CD14-positive monocyte (primary cell): Measurements from ENCODE around the gene FCRL1. TPM values are rescaled to one million over a fixed set of nuclear protein-coding genes. Genes with fewer than 3 reads are reported as not detected.
A peak's percentile ranks its signal among the peaks of the same experiment; 100 is the strongest.

Experiments
- DNase-seq, 3 donors: peaks; one replicate each; pipeline ENCODE4 v3.0.0-alpha.2; 2011 to 2022
- H2AFZ ChIP-seq: 2 replicates; pipeline ENCODE4 v1.6.0; 2012; ENCODE audit warnings: mild to moderate bottlenecking, low read depth, low read length, inconsistent platforms; ENCODE audit not compliant: insufficient read depth, poor library complexity, severe bottlenecking
- H3K27ac ChIP-seq, 2 donors: 1 replicate in 1 of 2; 2 replicates in 1 of 2; pipeline ENCODE4 v1.5.1; 2012 to 2013; ENCODE audit warnings: low read length in 2 of 2, control low read depth in 1 of 2, inconsistent platforms in 1 of 2, low read depth in 1 of 2, mild to moderate bottlenecking in 1 of 2
- H3K27me3 ChIP-seq, 2 donors: one replicate each; pipeline versions ENCODE4 v1.6.0 to v1.6.1; 2011 to 2013; ENCODE audit warnings: low read length in 2 of 2; ENCODE audit not compliant: control insufficient read depth in 2 of 2, insufficient read depth in 2 of 2
- H3K36me3 ChIP-seq, 2 donors: replicated peaks in 1 of 2; 1 replicate in 1 of 2; 2 replicates in 1 of 2; pipeline versions ENCODE4 v1.5.1 to v1.6.1; 2012 to 2013; ENCODE audit warnings: low read length in 2 of 2, control low read depth in 1 of 2, inconsistent platforms in 1 of 2, mild to moderate bottlenecking in 1 of 2; ENCODE audit not compliant: insufficient read depth in 2 of 2, control insufficient read depth in 1 of 2
- H3K4me1 ChIP-seq, 2 donors: 1 replicate in 1 of 2; 2 replicates in 1 of 2; pipeline versions ENCODE4 v1.5.1 to v1.6.1; 2012 to 2013; ENCODE audit warnings: low read length in 2 of 2, control low read depth in 1 of 2, inconsistent platforms in 1 of 2, mild to moderate bottlenecking in 1 of 2, moderate library complexity in 1 of 2; ENCODE audit not compliant: insufficient read depth in 2 of 2, control insufficient read depth in 1 of 2
- H3K4me2 ChIP-seq: replicated peaks from 2 replicates; pipeline ENCODE3; 2012; ENCODE audit warnings: low read length, moderate library complexity, mild to moderate bottlenecking; ENCODE audit not compliant: poor library complexity, severe bottlenecking; ENCODE audit errors: extremely low read depth
- H3K4me3 ChIP-seq, 3 experiments: fragments of 200-600 bp in 1 of 3; sonication (generic) in 1 of 3; replicated peaks in 1 of 3; 1 replicate in 2 of 3; 2 replicates in 1 of 3; pipeline ENCODE4 v1.5.1; 2011 to 2013; ENCODE audit warnings: low read length in 3 of 3, mild to moderate bottlenecking in 3 of 3, control low read depth in 2 of 3, low read depth in 2 of 3, inconsistent platforms in 1 of 3, moderate library complexity in 1 of 3
- H3K79me2 ChIP-seq: 2 replicates; pipeline ENCODE4 v1.6.0; 2012; ENCODE audit warnings: mild to moderate bottlenecking, control low read depth, inconsistent platforms, low read length, moderate library complexity; ENCODE audit not compliant: insufficient read depth
- H3K9ac ChIP-seq: 2 replicates; pipeline ENCODE4 v1.6.0; 2017; ENCODE audit warnings: low read length, mild to moderate bottlenecking; ENCODE audit not compliant: insufficient read depth, poor library complexity, severe bottlenecking
- H3K9me3 ChIP-seq, 2 donors: replicated peaks in 1 of 2; 1 replicate in 1 of 2; 2 replicates in 1 of 2; pipeline versions ENCODE4 v1.5.1 to v1.6.1; 2012 to 2013; ENCODE audit warnings: low read length in 2 of 2, control low read depth in 1 of 2; ENCODE audit not compliant: control insufficient read depth in 1 of 2, insufficient read depth in 1 of 2
- H4K20me1 ChIP-seq: 2 replicates; pipeline ENCODE4 v1.6.0; 2012; ENCODE audit warnings: mild to moderate bottlenecking, low read length, control low read depth, moderate library complexity; ENCODE audit not compliant: insufficient read depth
- H3K27ac Mint-ChIP-seq, 7 donors: one replicate each; pipeline ENCODE4 v1.8.0; 2020; ENCODE audit warnings: mild to moderate bottlenecking in 7 of 7, mixed read lengths in 7 of 7, moderate library complexity in 6 of 7, inconsistent platforms in 2 of 7
- H3K27me3 Mint-ChIP-seq, 3 donors: one replicate each; pipeline ENCODE4 v1.8.0; 2021 to 2022; ENCODE audit warnings: low read depth in 3 of 3, mild to moderate bottlenecking in 3 of 3, mixed read lengths in 3 of 3, moderate library complexity in 3 of 3, inconsistent platforms in 1 of 3
- H3K36me3 Mint-ChIP-seq, 2 donors: one replicate each; pipeline ENCODE4 v1.8.0; 2020; ENCODE audit warnings: mixed read lengths in 2 of 2, inconsistent platforms in 1 of 2, mild to moderate bottlenecking in 1 of 2
- H3K4me1 Mint-ChIP-seq: one replicate; pipeline ENCODE4 v1.8.0; 2020; ENCODE audit warnings: mild to moderate bottlenecking, mixed read lengths
- H3K4me3 Mint-ChIP-seq, 2 donors: one replicate each; pipeline ENCODE4 v1.8.0; 2020; ENCODE audit warnings: mild to moderate bottlenecking in 2 of 2, mixed read lengths in 2 of 2, moderate library complexity in 1 of 2
- H3K9me3 Mint-ChIP-seq, 7 donors: one replicate each; pipeline ENCODE4 v1.8.0; 2020 to 2022; ENCODE audit warnings: mixed read lengths in 7 of 7, mild to moderate bottlenecking in 6 of 7, moderate library complexity in 6 of 7, inconsistent platforms in 2 of 7
- WGBS: methylation state at CpG from one replicate; pipeline ENCODE4 v1.1.5; 2013; ENCODE audit warnings: missing lambda C conversion rate; ENCODE audit not compliant: insufficient coverage; 5-methylcytosine and 5-hydroxymethylcytosine counted together
- intact Hi-C, 2 donors: fragments of 100-400 bp; cut with micrococcal nuclease; formaldehyde crosslinking; loops; one replicate each; pipeline versions ENCODE4 v1.15.0 to v1.15.1; 2023
- polyA plus RNA-seq, 3 donors: library from polyadenylated mRNA; depleted of rRNA in 1 of 3; unstranded in 2 of 3; stranded (reverse) in 1 of 3; fragments of 300-500 nt in 2 of 3; fragments of >200 nt in 1 of 3; fragmentation: Illumina TruSeq in 2 of 3; gene quantifications; 1 replicate in 2 of 3; 2 replicates in 1 of 3; pipeline ENCODE4 v1.2.3, GENCODE V29; 2012 to 2021
- TF ChIP-seq, protein P1 (sequence below): fragments of 200-600 bp; IDR thresholded peaks from one replicate; pipeline ENCODE4 v1.8.0; 2022; ENCODE audit warnings: antibody characterized with exemption, mild to moderate bottlenecking

Gene FCRL1
- polyA plus RNA-seq, 3 donors: 0.16 to 2.1 (median 0.16) TPM

DNA sequence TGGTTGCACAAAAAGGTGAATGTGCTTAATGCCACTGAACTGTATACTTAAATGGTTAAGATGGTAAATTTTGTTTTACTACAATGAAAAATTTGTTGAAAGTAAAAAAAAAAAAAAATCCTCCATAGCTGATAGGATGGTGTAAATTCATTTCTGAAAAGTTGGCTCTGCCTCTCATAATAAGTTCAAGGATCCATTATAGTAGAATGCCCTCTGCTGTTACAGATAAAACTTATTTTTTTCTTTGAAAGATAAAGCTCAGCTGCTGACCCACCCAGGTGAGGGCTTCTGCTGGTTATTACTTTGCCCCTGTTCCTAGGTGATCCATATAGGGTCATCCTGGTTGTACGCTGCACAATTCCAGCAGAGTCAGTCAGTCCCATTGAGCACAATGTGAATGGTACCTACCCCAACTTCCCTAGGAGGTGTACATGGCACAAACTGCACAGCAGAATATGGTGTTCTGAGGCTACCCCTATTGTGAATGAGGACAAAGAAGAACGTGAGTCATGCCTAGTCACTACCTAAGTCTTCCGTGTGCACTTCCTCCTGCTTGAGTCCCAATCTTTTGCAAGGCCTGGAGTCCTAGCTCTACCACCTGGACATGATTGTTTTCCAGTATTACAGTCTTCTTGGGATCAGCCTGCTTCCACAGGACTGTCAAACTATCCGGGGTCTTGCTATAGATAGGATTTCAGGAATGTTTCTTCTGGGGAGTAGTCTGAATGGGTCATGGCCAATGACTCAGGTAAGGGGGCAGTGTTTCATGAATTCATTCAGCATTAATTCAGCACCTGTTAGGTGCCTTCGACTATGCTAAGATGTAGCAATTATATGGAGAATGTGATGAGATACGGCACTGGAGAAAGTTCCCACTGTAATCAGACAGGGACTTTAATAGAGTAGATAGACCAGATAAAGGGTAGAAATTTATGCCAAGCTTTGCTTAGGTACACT is 42.5 kb upstream of the FCRL1 start:
- 83% methylated on average over 5 of the region's 6 CpGs for WGBS
- no peak overlapping the region for H2AFZ ChIP-seq
- Mint-ChIP-seq H3K4me3 (no peak overlapping the region), H3K36me3 (no peaks in the 10 kb centered on the region), H3K4me1 (peaks cover 3% of the 10 kb centered on the region), H3K9me3 (peaks cover 0 to 4% (median 0%) of the 10 kb centered on the region in 7 donors), H3K27me3 (peaks cover 0 to 11% (median 1%) of the 10 kb centered on the region in 3 donors), H3K27ac (no peak overlapping the region)
- H3K4me2 ChIP-seq: no peak overlapping the region
- DNase-seq: peak in 1 of 3 donors; percentile 17
- TF ChIP-seq, protein P1, sequence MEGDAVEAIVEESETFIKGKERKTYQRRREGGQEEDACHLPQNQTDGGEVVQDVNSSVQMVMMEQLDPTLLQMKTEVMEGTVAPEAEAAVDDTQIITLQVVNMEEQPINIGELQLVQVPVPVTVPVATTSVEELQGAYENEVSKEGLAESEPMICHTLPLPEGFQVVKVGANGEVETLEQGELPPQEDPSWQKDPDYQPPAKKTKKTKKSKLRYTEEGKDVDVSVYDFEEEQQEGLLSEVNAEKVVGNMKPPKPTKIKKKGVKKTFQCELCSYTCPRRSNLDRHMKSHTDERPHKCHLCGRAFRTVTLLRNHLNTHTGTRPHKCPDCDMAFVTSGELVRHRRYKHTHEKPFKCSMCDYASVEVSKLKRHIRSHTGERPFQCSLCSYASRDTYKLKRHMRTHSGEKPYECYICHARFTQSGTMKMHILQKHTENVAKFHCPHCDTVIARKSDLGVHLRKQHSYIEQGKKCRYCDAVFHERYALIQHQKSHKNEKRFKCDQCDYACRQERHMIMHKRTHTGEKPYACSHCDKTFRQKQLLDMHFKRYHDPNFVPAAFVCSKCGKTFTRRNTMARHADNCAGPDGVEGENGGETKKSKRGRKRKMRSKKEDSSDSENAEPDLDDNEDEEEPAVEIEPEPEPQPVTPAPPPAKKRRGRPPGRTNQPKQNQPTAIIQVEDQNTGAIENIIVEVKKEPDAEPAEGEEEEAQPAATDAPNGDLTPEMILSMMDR: no peak
- no peak overlapping the region for H3K4me3 ChIP-seq
- no peaks in the 10 kb centered on the region for H3K4me1 ChIP-seq
- H3K27ac ChIP-seq: no peak overlapping the region
- no peak overlapping the region for H3K9ac ChIP-seq
- H3K36me3 ChIP-seq: no peaks in the 10 kb centered on the region
- no peaks in the 10 kb centered on the region for H3K9me3 ChIP-seq
- intact Hi-C loops: no loop called here
- H4K20me1 ChIP-seq: no peaks in the 10 kb centered on the region
- H3K27me3 ChIP-seq: peaks cover 0 to 8% of the 10 kb centered on the region in 2 donors
- no peaks in the 10 kb centered on the region for H3K79me2 ChIP-seq

DNA sequence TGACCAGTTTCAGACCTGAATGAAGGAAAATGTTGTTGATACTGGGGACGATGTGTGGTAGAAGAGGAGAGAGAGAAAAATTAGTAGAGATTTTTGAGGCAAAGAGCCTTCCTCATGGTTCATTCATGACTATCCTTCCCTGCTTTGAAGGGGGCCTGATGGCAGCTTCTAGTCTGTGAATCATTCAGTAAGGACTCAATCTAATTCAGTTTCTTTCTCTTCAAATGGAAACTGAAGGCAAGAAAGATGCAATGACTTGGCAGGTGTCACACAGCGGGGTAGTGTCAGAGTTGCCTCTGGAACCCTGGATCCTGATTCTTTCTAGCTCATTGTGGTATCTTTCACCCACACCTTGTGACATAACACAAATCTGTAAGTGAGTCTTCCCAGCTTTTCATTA is 36.6 kb upstream of the FCRL1 start:
- no peaks in the 10 kb centered on the region for H4K20me1 ChIP-seq
- no peak overlapping the region for H3K4me2 ChIP-seq
- Mint-ChIP-seq H3K27ac (no peak overlapping the region), H3K36me3 (no peaks in the 10 kb centered on the region), H3K4me3 (no peak overlapping the region), H3K9me3 (no peaks in the 10 kb centered on the region), H3K27me3 (peaks cover 0 to 8% (median 0%) of the 10 kb centered on the region in 3 donors), H3K4me1 (no peaks in the 10 kb centered on the region)
- intact Hi-C loops: no loop called here
- H3K9me3 ChIP-seq: no peaks in the 10 kb centered on the region
- peaks cover 0 to 2% of the 10 kb centered on the region in 2 donors for H3K27me3 ChIP-seq
- no peak overlapping the region for H2AFZ ChIP-seq
- no peak overlapping the region for H3K4me3 ChIP-seq
- no peaks in the 10 kb centered on the region for H3K4me1 ChIP-seq
- no CpG with 5 or more reads among the region's 2 CpGs for WGBS
- H3K36me3 ChIP-seq: no peaks in the 10 kb centered on the region
- DNase-seq: no peak
- no peak overlapping the region for H3K27ac ChIP-seq
- H3K9ac ChIP-seq: no peak overlapping the region
- TF ChIP-seq, protein P1: no peak
- no peaks in the 10 kb centered on the region for H3K79me2 ChIP-seq
